PC-9 (cell line): ENCODE measurements around the gene ORC5. TPM values are rescaled to one million over a fixed set of nuclear protein-coding genes. Genes with fewer than 3 reads are reported as not detected.
A peak's percentile ranks its signal among the peaks of the same experiment; 100 is the strongest.

Experiments
- BruUV-seq: library from RNA; stranded (reverse); fragments of 400-500 nt; replicated peaks from 2 replicates; lab custom pipeline; 2021; lab: Mats Ljungman, UMichigan
- CTCF ChIA-PET: fragments of 300-600 bp; sonication (Branson Sonifier 250); formaldehyde crosslinking; loops from one replicate; lab custom pipeline; 2022; ENCODE audit warnings: antibody characterized with exemption; lab: Charles Lee
- POLR2A ChIA-PET: fragments of 300-600 bp; sonication (Branson Sonifier 250); formaldehyde crosslinking; loops from one replicate; lab custom pipeline; 2022; ENCODE audit warnings: antibody characterized with exemption; ENCODE audit not compliant: unreplicated experiment; lab: Charles Lee
- DNase-seq, 2 experiments: peaks; one replicate each; pipeline versions ENCODE4 v3.0.0 to v3.0.0-alpha.2; 2015 to 2022; ENCODE audit warnings: mixed read lengths in 1 of 2
- H2AFZ ChIP-seq: fragments of 200-600 bp; sonication (generic); 2 replicates; pipeline ENCODE4 v1.8.1; 2017; ENCODE audit warnings: antibody characterized with exemption
- H3F3A ChIP-seq: fragments of 200-600 bp; sonication (generic); 2 replicates; pipeline ENCODE4 v1.8.1; 2017; ENCODE audit warnings: antibody characterized with exemption, mild to moderate bottlenecking, low read depth; ENCODE audit not compliant: insufficient read depth
- H3K27ac ChIP-seq: fragments of 200-600 bp; sonication (generic); 2 replicates; pipeline ENCODE4 v1.6.1; 2016; ENCODE audit warnings: mixed run types
- H3K27me3 ChIP-seq: fragments of 200-600 bp; sonication (generic); 2 replicates; pipeline ENCODE4 v1.6.1; 2016; ENCODE audit warnings: low read depth, mixed run types; ENCODE audit not compliant: insufficient read depth
- H3K36me3 ChIP-seq: fragments of 200-600 bp; sonication (generic); 2 replicates; pipeline ENCODE4 v1.6.1; 2016; ENCODE audit warnings: low read depth, mixed run types
- H3K4me1 ChIP-seq: fragments of 200-600 bp; sonication (generic); replicated peaks from 2 replicates; pipeline ENCODE4 v1.6.1; 2016; ENCODE audit warnings: mixed run types; ENCODE audit not compliant: insufficient read depth
- H3K4me2 ChIP-seq: fragments of 200-600 bp; sonication (generic); 2 replicates; pipeline ENCODE4 v1.6.1; 2017; ENCODE audit warnings: mixed run types
- H3K4me3 ChIP-seq: fragments of 200-600 bp; sonication (generic); 2 replicates; pipeline ENCODE4 v1.6.1; 2016; ENCODE audit warnings: mixed run types
- H3K79me2 ChIP-seq: fragments of 200-600 bp; sonication (generic); 2 replicates; pipeline ENCODE4 v1.6.1; 2017; ENCODE audit warnings: low read depth, mixed run types
- H3K9me2 ChIP-seq: fragments of 200-600 bp; sonication (generic); 2 replicates; pipeline ENCODE4 v1.8.1; 2017; ENCODE audit warnings: mild to moderate bottlenecking; ENCODE audit not compliant: insufficient read depth
- H3K9me3 ChIP-seq: fragments of 200-600 bp; sonication (generic); 2 replicates; pipeline ENCODE4 v1.8.1; 2016; ENCODE audit warnings: low read depth; ENCODE audit not compliant: insufficient read depth
- H4K20me1 ChIP-seq: fragments of 200-600 bp; sonication (generic); 2 replicates; pipeline ENCODE4 v1.8.1; 2017; ENCODE audit not compliant: insufficient read depth
- CTCF ChIP-seq: fragments of 200-600 bp; sonication (generic); conservative IDR thresholded peaks from 2 replicates; pipeline ENCODE4 v1.6.1; 2017; ENCODE audit warnings: mixed run types, antibody characterized with exemption, mild to moderate bottlenecking, moderate library complexity
- EZH2 ChIP-seq: fragments of 200-600 bp; sonication (generic); IDR thresholded peaks from 2 replicates; pipeline ENCODE4 v1.8.0; 2017; ENCODE audit warnings: antibody characterized with exemption, low read depth
- intact Hi-C: fragments of 100-400 bp; cut with micrococcal nuclease; formaldehyde crosslinking; loops from one replicate; pipeline ENCODE4 v1.10.0; 2022; ENCODE audit not compliant: unreplicated experiment
- total RNA-seq: library from RNA; stranded (reverse); gene quantifications from 2 replicates; pipeline ENCODE4 v1.2.3, GENCODE V29; 2021

ORC5 gene
- total RNA-seq, 1 experiment from 2014 or later = 22.9 TPM

GRCh38 chr7:104225451-104225850, 17.6 kb upstream of the ORC5 start:
- ChIA-PET POLR2A (no interaction called here), CTCF (no interaction called here)
- no peaks in the 10 kb centered on the region for H4K20me1 ChIP-seq
- no peak overlapping the region for H3K4me2 ChIP-seq
- H3K79me2 ChIP-seq = no peaks in the 10 kb centered on the region
- no peak for DNase-seq
- H3K27ac ChIP-seq = no peak overlapping the region
- no TSS peak for BruUV-seq
- H3K27me3 ChIP-seq = peaks cover 2% of the 10 kb centered on the region; the same call in 1 of the 2 replicates
- TF ChIP-seq CTCF = no peak
- no peak for TF ChIP-seq EZH2
- no peak overlapping the region for H2AFZ ChIP-seq
- no peaks in the 10 kb centered on the region for H3K9me3 ChIP-seq
- H3K4me1 ChIP-seq = no peaks in the 10 kb centered on the region
- H3K36me3 ChIP-seq = no peaks in the 10 kb centered on the region
- H3F3A ChIP-seq = no peaks in the 10 kb centered on the region
- no peak overlapping the region for H3K4me3 ChIP-seq
- no peaks in the 10 kb centered on the region for H3K9me2 ChIP-seq
- intact Hi-C loops = no loop called here

GRCh38 chr7:104217620-104218019, 9.8 kb upstream of the ORC5 start:
- H3K27ac ChIP-seq = no peak overlapping the region
- POLR2A ChIA-PET = no interaction called here
- TF ChIP-seq EZH2 = no peak
- no peak for TF ChIP-seq CTCF
- H3K36me3 ChIP-seq = no peaks in the 10 kb centered on the region
- no peaks in the 10 kb centered on the region for H3F3A ChIP-seq
- no peak overlapping the region for H3K4me3 ChIP-seq
- intact Hi-C loops = no loop called here
- H3K4me1 ChIP-seq = no peaks in the 10 kb centered on the region
- H3K9me3 ChIP-seq = no peaks in the 10 kb centered on the region
- no peak overlapping the region for H3K4me2 ChIP-seq
- H2AFZ ChIP-seq = no peak overlapping the region
- BruUV-seq = no TSS peak
- H4K20me1 ChIP-seq = no peaks in the 10 kb centered on the region
- H3K27me3 ChIP-seq = no peaks in the 10 kb centered on the region
- DNase-seq = no peak
- CTCF ChIA-PET = no interaction called here
- no peaks in the 10 kb centered on the region for H3K79me2 ChIP-seq
- H3K9me2 ChIP-seq = no peaks in the 10 kb centered on the region

- peaks cover 17% of the 10 kb centered on the region; the same call in 1 of the 2 replicates for H3K4me1 ChIP-seq
- no peaks in the 10 kb centered on the region for H4K20me1 ChIP-seq
- H3K27me3 ChIP-seq = no peaks in the 10 kb centered on the region
- no peaks in the 10 kb centered on the region for H3K36me3 ChIP-seq
- H3K27ac ChIP-seq = no peak overlapping the region
- H2AFZ ChIP-seq = no peak overlapping the region
- H3K9me2 ChIP-seq = no peaks in the 10 kb centered on the region
- peaks cover 28% of the 10 kb centered on the region for H3K79me2 ChIP-seq
- intact Hi-C loops = no loop called here
- peak overlapping the region; percentile 99 for H3K4me2 ChIP-seq
- DNase-seq = no peak
- TF ChIP-seq EZH2 (no peak), CTCF (no peak)
- POLR2A ChIA-PET = interaction anchor here (0.6 kb wide), 1 partner anchor 11 kb away, joined by 5 read pairs; no protein-coding TSS in a partner anchor
- no peak overlapping the region for H3K4me3 ChIP-seq
- H3K9me3 ChIP-seq = no peaks in the 10 kb centered on the region
- BruUV-seq = no TSS peak
- CTCF ChIA-PET = no interaction called here
- no peaks in the 10 kb centered on the region for H3F3A ChIP-seq
These were observed 1.2 kb upstream of the ORC5 start for GRCh38 chr7:104209063-104209462.
